Neuronal stem cell (in vitro differentiated cells): ENCODE results near the gene IL1RAP.

Source experiments
- DNase-seq: peaks from one replicate; pipeline ENCODE4 v3.0.0-alpha.2; 2013; ENCODE audit warnings: low spot score
- H2AFZ ChIP-seq: one replicate; pipeline ENCODE4 v1.6.1; 2013; ENCODE audit warnings: mild to moderate bottlenecking, low read length, inconsistent platforms
- H2AK5ac ChIP-seq: 2 replicates; pipeline ENCODE4 v1.6.1; 2013; ENCODE audit warnings: low read depth, mild to moderate bottlenecking, inconsistent platforms, low read length, moderate library complexity, mixed read lengths
- H2BK120ac ChIP-seq: 2 replicates; pipeline ENCODE4 v1.6.1; 2013; ENCODE audit warnings: low read depth, mild to moderate bottlenecking, inconsistent platforms, low read length, moderate library complexity, mixed read lengths
- H2BK12ac ChIP-seq: one replicate; pipeline ENCODE4 v1.6.1; 2013; ENCODE audit warnings: low read length, inconsistent platforms
- H2BK15ac ChIP-seq: 2 replicates; pipeline ENCODE4 v1.6.1; 2013; ENCODE audit warnings: mild to moderate bottlenecking, low read length, inconsistent platforms, mixed read lengths
- H2BK5ac ChIP-seq: one replicate; pipeline ENCODE4 v1.6.1; 2013; ENCODE audit warnings: inconsistent platforms, mild to moderate bottlenecking, low read length, moderate library complexity
- H3K14ac ChIP-seq: one replicate; pipeline ENCODE4 v1.6.1; 2013; ENCODE audit warnings: low read length, inconsistent platforms
- H3K18ac ChIP-seq: 2 replicates; pipeline ENCODE4 v1.6.1; 2013; ENCODE audit warnings: low read length, inconsistent platforms
- H3K23ac ChIP-seq: 2 replicates; pipeline ENCODE4 v1.6.1; 2013; ENCODE audit warnings: low read depth, mild to moderate bottlenecking, mixed read lengths, low read length, inconsistent platforms; ENCODE audit not compliant: poor library complexity
- H3K27ac ChIP-seq: replicated peaks from 3 replicates; pipeline ENCODE4 v1.5.1; 2013; ENCODE audit warnings: low read length, inconsistent platforms
- H3K27me3 ChIP-seq, 3 experiments: 2 replicates each; pipeline ENCODE4 v1.6.1; 2013; ENCODE audit warnings: low read length in 3 of 3, mild to moderate bottlenecking in 2 of 3, inconsistent platforms in 1 of 3, low read depth in 1 of 3, mixed read lengths in 1 of 3, moderate library complexity in 1 of 3; ENCODE audit not compliant: control insufficient read depth in 3 of 3, insufficient read depth in 3 of 3
- H3K36me3 ChIP-seq, 2 donors: replicated peaks in 1 of 2; 2 replicates each; pipeline ENCODE4 v1.6.1; 2013; ENCODE audit warnings: low read length in 2 of 2; ENCODE audit not compliant: control insufficient read depth in 2 of 2, insufficient read depth in 2 of 2
- H3K4ac ChIP-seq: 2 replicates; pipeline ENCODE4 v1.6.1; 2013; ENCODE audit warnings: inconsistent platforms, mild to moderate bottlenecking, low read length, moderate library complexity
- H3K4me1 ChIP-seq, 2 donors: 1 replicate in 1 of 2; 2 replicates in 1 of 2; pipeline ENCODE4 v1.6.1; 2013; ENCODE audit warnings: low read length in 2 of 2, low read depth in 1 of 2; ENCODE audit not compliant: control insufficient read depth in 2 of 2, insufficient read depth in 1 of 2
- H3K4me2 ChIP-seq: one replicate; pipeline ENCODE4 v1.6.1; 2013; ENCODE audit warnings: mild to moderate bottlenecking, low read length, inconsistent platforms; ENCODE audit not compliant: insufficient read depth, poor library complexity, severe bottlenecking
- H3K4me3 ChIP-seq, 2 donors: 2 replicates each; pipeline ENCODE4 v1.5.1; 2013; ENCODE audit warnings: low read length in 2 of 2, mild to moderate bottlenecking in 2 of 2, inconsistent platforms in 1 of 2, moderate library complexity in 1 of 2
- H3K79me1 ChIP-seq: one replicate; pipeline ENCODE4 v1.6.1; 2013; ENCODE audit warnings: low read depth, mild to moderate bottlenecking, inconsistent platforms, low read length, moderate library complexity
- H3K9ac ChIP-seq: one replicate; pipeline ENCODE4 v1.6.1; 2013; ENCODE audit warnings: mild to moderate bottlenecking, low read depth, low read length, inconsistent platforms; ENCODE audit not compliant: poor library complexity
- H3K9me3 ChIP-seq, 2 donors: replicated peaks in 1 of 2; 2 replicates each; pipeline versions ENCODE3 to v1.6.1; 2013; ENCODE audit warnings: low read length in 2 of 2, mild to moderate bottlenecking in 2 of 2, inconsistent platforms in 1 of 2, low read depth in 1 of 2, mixed read lengths in 1 of 2, moderate library complexity in 1 of 2; ENCODE audit not compliant: control insufficient read depth in 2 of 2, insufficient read depth in 1 of 2
- H4K8ac ChIP-seq: one replicate; pipeline ENCODE4 v1.6.1; 2013; ENCODE audit warnings: low read depth, mild to moderate bottlenecking, inconsistent platforms, low read length, moderate library complexity
- H4K91ac ChIP-seq: one replicate; pipeline ENCODE4 v1.6.1; 2013; ENCODE audit warnings: low read length, low read depth, mild to moderate bottlenecking, inconsistent platforms; ENCODE audit not compliant: poor library complexity
- WGBS, 2 donors: extraction: QIAGEN DNeasy Blood & Tissue Kit; methylation state at CpG; one replicate each; pipeline ENCODE4 v1.1.7; 2013; ENCODE audit warnings: missing lambda C conversion rate in 2 of 2, mixed read lengths in 1 of 2; ENCODE audit not compliant: insufficient read length in 2 of 2, insufficient replicate concordance in 1 of 2; ENCODE audit errors: extremely low coverage in 2 of 2; 5-methylcytosine and 5-hydroxymethylcytosine counted together

IL1RAP gene

GRCh38 chr3:190615060-190615384, 101.1 kb downstream of the IL1RAP start:
- no peaks in the 10 kb centered on the region for H3K36me3 ChIP-seq
- H2BK12ac ChIP-seq: no peak overlapping the region
- no CpG with 5 or more reads among the region's 1 CpG for WGBS, 2 donors

GRCh38 chr3:190615607-190616006, 101.7 kb downstream of the IL1RAP start:
- WGBS, 2 donors: no CpG with 5 or more reads among the region's 1 CpG

More at GRCh38 chr3:190615060-190615384, 101.1 kb downstream of the IL1RAP start:
- H3K9me3 ChIP-seq: no peaks in the 10 kb centered on the region
- no peak overlapping the region for H4K8ac ChIP-seq
- H3K18ac ChIP-seq: no peak overlapping the region
- H2BK120ac ChIP-seq: no peak overlapping the region
- no peak overlapping the region for H3K4me2 ChIP-seq
- H2AK5ac ChIP-seq: no peak overlapping the region
- H3K79me1 ChIP-seq: no peaks in the 10 kb centered on the region
- H2AFZ ChIP-seq: no peak overlapping the region
- H2BK15ac ChIP-seq: no peak overlapping the region
- H3K9ac ChIP-seq: no peak overlapping the region
- H3K27ac ChIP-seq: no peak overlapping the region
- no peak for DNase-seq
- H3K4me1 ChIP-seq: peaks cover 2 to 10% of the 10 kb centered on the region in 2 donors
- no peak overlapping the region for H3K14ac ChIP-seq
- H4K91ac ChIP-seq: no peak overlapping the region
- no peak overlapping the region for H3K4ac ChIP-seq
- H2BK5ac ChIP-seq: no peak overlapping the region
- peaks cover 0 to 3% (median 0%) of the 10 kb centered on the region in 3 experiments for H3K27me3 ChIP-seq
- H3K23ac ChIP-seq: no peak overlapping the region
- no peak overlapping the region for H3K4me3 ChIP-seq

GRCh38 chr3:190616637-190617036, 102.8 kb downstream of the IL1RAP start:
- Histone ChIP-seq H3K4me2 (no peak overlapping the region), H3K27me3 (peaks cover 0 to 3% (median 0%) of the 10 kb centered on the region in 3 experiments), H3K79me1 (no peaks in the 10 kb centered on the region), H3K23ac (no peak overlapping the region), H3K4me1 (peaks cover 2 to 10% of the 10 kb centered on the region in 2 donors), H2BK12ac (no peak overlapping the region), H3K18ac (no peak overlapping the region), H4K91ac (no peak overlapping the region), H3K36me3 (no peaks in the 10 kb centered on the region), H3K4ac (no peak overlapping the region), H2AK5ac (no peak overlapping the region), H3K4me3 (no peak overlapping the region), H3K9ac (no peak overlapping the region), H2BK15ac (no peak overlapping the region), H2BK120ac (no peak overlapping the region), H2BK5ac (no peak overlapping the region), H2AFZ (no peak overlapping the region), H3K14ac (no peak overlapping the region), H3K9me3 (no peaks in the 10 kb centered on the region), H3K27ac (no peak overlapping the region), H4K8ac (no peak overlapping the region)
- DNase-seq: no peak
- no CpG with 5 or more reads among the region's 6 CpGs for WGBS, 2 donors

More at GRCh38 chr3:190615607-190616006, 101.7 kb downstream of the IL1RAP start:
- Histone ChIP-seq H2BK5ac (no peak overlapping the region), H3K27me3 (peaks cover 0 to 3% (median 0%) of the 10 kb centered on the region in 3 experiments), H2BK12ac (no peak overlapping the region), H3K4me2 (no peak overlapping the region), H3K4me1 (peaks cover 2 to 10% of the 10 kb centered on the region in 2 donors), H2AK5ac (no peak overlapping the region), H4K8ac (no peak overlapping the region), H2AFZ (no peak overlapping the region), H2BK120ac (no peak overlapping the region), H4K91ac (no peak overlapping the region), H3K18ac (no peak overlapping the region), H3K4ac (no peak overlapping the region), H3K9me3 (no peaks in the 10 kb centered on the region), H2BK15ac (no peak overlapping the region), H3K79me1 (no peaks in the 10 kb centered on the region), H3K27ac (no peak overlapping the region), H3K23ac (no peak overlapping the region), H3K36me3 (no peaks in the 10 kb centered on the region), H3K9ac (no peak overlapping the region), H3K4me3 (no peak overlapping the region), H3K14ac (no peak overlapping the region)
- no peak for DNase-seq

GRCh38 chr3:190617185-190617584, 103.3 kb downstream of the IL1RAP start:
- H2AFZ ChIP-seq: no peak overlapping the region
- no peak overlapping the region for H3K4me2 ChIP-seq
- no peak overlapping the region for H2BK120ac ChIP-seq
- H3K14ac ChIP-seq: no peak overlapping the region
- H3K9ac ChIP-seq: no peak overlapping the region
- H2BK12ac ChIP-seq: no peak overlapping the region
- no peak overlapping the region for H2BK5ac ChIP-seq
- no peak overlapping the region for H3K18ac ChIP-seq
- H3K36me3 ChIP-seq: no peaks in the 10 kb centered on the region
- no peaks in the 10 kb centered on the region for H3K79me1 ChIP-seq
- no peak overlapping the region for H4K8ac ChIP-seq
- peaks cover 2 to 10% of the 10 kb centered on the region in 2 donors for H3K4me1 ChIP-seq
- no peak overlapping the region for H3K23ac ChIP-seq
- H3K4me3 ChIP-seq: no peak overlapping the region
- no peak overlapping the region for H3K4ac ChIP-seq
- H4K91ac ChIP-seq: no peak overlapping the region
- peak; percentile 20 for DNase-seq
- no peak overlapping the region for H2BK15ac ChIP-seq
- H3K27me3 ChIP-seq: peaks cover 0 to 3% (median 0%) of the 10 kb centered on the region in 3 experiments
- WGBS, 2 donors: no CpG with 5 or more reads among the region's 3 CpGs
- no peak overlapping the region for H2AK5ac ChIP-seq
- no peak overlapping the region for H3K27ac ChIP-seq
- H3K9me3 ChIP-seq: no peaks in the 10 kb centered on the region
